Measurements from ENCODE around the gene ACO1.

The ACO1 gene

GRCh38 chr9:32384364-32385151, at the start of gene ACO1 (continued):
- TF ChIP-seq INSM2 (tag by site-specific recombination; IDR thresholded peaks at IDR 0.05) (no peak), TRIM28 (IDR thresholded peaks at IDR 0.05; ENCODE audit: borderline replicate concordance, low read length) (peak; percentile 56; the same call in 1 of the 2 replicates), KLF16 (tag by site-specific recombination; IDR thresholded peaks at IDR 0.05) (0 out of 2 replicates have a peak, but pooled peaks have one; percentile 17), ZNF626 (tag by site-specific recombination; IDR thresholded peaks at IDR 0.05) (no peak), ZBTB26 (tag by site-specific recombination; optimal IDR thresholded peaks at IDR 0.05) (peak; percentile 91), IKZF3 (tag by site-specific recombination; IDR thresholded peaks at IDR 0.05) (no peak), HOXC10 (CRISPR knock-in tag; IDR thresholded peaks at IDR 0.05) (no peak), ZNF146 (tag by site-specific recombination; IDR thresholded peaks at IDR 0.05) (no peak), ZNF169 (tag by site-specific recombination; IDR thresholded peaks at IDR 0.05) (no peak), PRDM6 (tag by site-specific recombination; IDR thresholded peaks at IDR 0.05) (no peak), ZNF354C (tag by site-specific recombination; IDR thresholded peaks at IDR 0.05; ENCODE audit: borderline replicate concordance, low read depth) (no peak), KLF1 (tag by site-specific recombination; IDR thresholded peaks at IDR 0.05) (peak; percentile 80), ZNF623 (tag by site-specific recombination; IDR thresholded peaks at IDR 0.05) (no peak), ZNF639 (tag by site-specific recombination; IDR thresholded peaks at IDR 0.05) (no peak), ZNF645 (tag by site-specific recombination; IDR thresholded peaks at IDR 0.05) (no peak), ZSCAN18 (tag by site-specific recombination; IDR thresholded peaks at IDR 0.05) (no peak), ZNF174 (tag by site-specific recombination; IDR thresholded peaks at IDR 0.05) (no peak), ZNF830 (tag by site-specific recombination; IDR thresholded peaks at IDR 0.05; ENCODE audit: low read depth) (no peak), ZNF311 (tag by site-specific recombination; IDR thresholded peaks at IDR 0.05; ENCODE audit: borderline replicate concordance) (no peak), SP3 (tag by site-specific recombination; IDR thresholded peaks at IDR 0.05) (peak; percentile 93), KLF9 (tag by site-specific recombination; IDR thresholded peaks at IDR 0.05; ENCODE audit: low read depth) (peak; percentile 74), SCRT2 (tag by site-specific recombination; IDR thresholded peaks at IDR 0.05) (no peak), ZNF248 (tag by site-specific recombination; IDR thresholded peaks at IDR 0.05) (no peak), ZNF692 (tag by site-specific recombination; IDR thresholded peaks at IDR 0.05) (no peak), ZNF514 (tag by site-specific recombination; IDR thresholded peaks at IDR 0.05) (no peak), GLI4 (tag by site-specific recombination; IDR thresholded peaks at IDR 0.05) (no peak), ZNF239 (tag by site-specific recombination; IDR thresholded peaks at IDR 0.05) (no peak), ZNF175 (tag by site-specific recombination; IDR thresholded peaks at IDR 0.05) (no peak)
